NCI-H460 (cell line): Measurements from ENCODE around the gene UVSSA. TPM values are rescaled to one million over a fixed set of nuclear protein-coding genes. Genes with fewer than 3 reads are reported as not detected.
A peak's percentile ranks its signal among the peaks of the same experiment; 100 is the strongest.

ENCODE experiments used
- DNase-seq: peaks from one replicate; pipeline ENCODE4 v3.0.0-alpha.2; 2016; ENCODE audit warnings: low read depth; ENCODE audit errors: extremely low read depth
- total RNA-seq: library from RNA; depleted of rRNA; stranded (reverse); fragments of >200 nt; shearing (Covaris generic); gene quantifications from 2 replicates; pipeline ENCODE4 v1.2.3, GENCODE V29; 2014

The UVSSA gene
- total RNA-seq, 1 experiment from 2014 or later = 7.7 TPM

GRCh38 chr4:1348014-1348513 lies 1.1 kb downstream of the UVSSA start:
- no peak for DNase-seq

- no peak for DNase-seq
These were observed 1.7 kb downstream of the UVSSA start for GRCh38 chr4:1348746-1349145.

GRCh38 chr4:1349359-1350168 lies 2.6 kb downstream of the UVSSA start:
- no peak for DNase-seq

DNA sequence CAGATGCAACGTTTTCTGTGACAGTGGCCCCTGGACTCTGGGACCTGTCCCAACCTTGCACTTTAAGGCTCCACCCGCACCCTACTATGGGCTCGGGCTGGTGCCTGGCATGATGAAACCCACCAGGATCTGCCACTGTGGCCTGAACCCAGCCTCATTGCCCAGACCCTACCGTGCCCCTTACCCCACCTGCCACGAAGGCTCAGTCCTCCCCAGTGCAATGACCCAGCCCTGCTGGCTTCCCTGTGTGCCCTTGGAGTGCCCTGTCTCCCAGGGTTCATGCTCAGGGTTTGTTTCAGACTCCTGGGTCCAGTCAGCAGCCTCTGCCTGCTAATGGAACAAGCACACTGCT lies 3.1 kb downstream of the UVSSA start:
- no peak for DNase-seq

GRCh38 chr4:1351854-1352566 lies 5.0 kb downstream of the UVSSA start:
- DNase-seq = peak; percentile 70

- no peak for DNase-seq
These were observed 5.5 kb downstream of the UVSSA start for GRCh38 chr4:1352567-1352900.

DNA sequence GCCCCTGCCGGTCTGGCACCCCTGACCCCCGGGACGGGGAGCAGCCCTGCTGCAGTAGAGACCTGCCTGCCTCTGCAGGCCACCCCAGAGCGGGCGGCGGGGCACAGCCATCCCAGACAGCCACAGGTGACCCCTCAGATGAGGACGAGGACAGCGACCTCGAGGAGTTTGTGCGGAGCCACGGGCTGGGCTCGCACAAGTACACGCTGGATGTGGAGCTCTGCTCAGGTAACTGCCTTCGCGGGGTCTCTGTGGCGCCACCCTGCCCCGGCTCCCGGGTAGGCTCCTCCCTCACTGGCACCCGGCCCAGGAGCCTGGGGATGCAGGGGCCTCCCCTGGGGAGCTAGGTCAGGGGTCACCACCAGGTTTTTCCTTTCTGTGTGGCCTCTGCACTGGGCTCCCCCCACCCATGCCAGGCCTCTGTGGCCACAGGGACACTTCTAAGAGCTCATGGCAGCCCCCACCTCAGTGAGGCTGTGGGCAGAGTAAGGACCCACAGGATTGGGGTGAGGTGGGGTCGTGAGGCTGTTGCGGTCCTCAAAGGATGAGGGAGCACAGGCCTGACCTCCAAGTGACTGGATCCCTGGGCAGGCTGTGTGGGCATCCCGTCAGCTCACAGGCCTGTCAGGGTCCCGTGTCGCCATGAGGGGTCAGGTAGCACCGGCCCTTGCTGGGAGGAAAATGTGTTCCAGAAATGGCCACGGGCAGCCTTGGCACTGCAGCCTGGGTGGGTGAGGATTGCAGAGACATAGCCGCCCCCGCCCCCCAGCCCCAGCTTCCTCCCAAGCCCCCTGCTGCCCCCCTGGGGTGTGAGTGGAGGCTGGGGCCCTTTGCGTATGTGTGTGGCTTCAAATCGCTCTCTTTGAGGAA lies 6.4 kb downstream of the UVSSA start:
- no peak for DNase-seq

GRCh38 chr4:1354136-1354982 lies 7.4 kb downstream of the UVSSA start:
- no peak for DNase-seq

- DNase-seq = no peak
These were observed 7.9 kb downstream of the UVSSA start for GRCh38 chr4:1354983-1355275.

DNA sequence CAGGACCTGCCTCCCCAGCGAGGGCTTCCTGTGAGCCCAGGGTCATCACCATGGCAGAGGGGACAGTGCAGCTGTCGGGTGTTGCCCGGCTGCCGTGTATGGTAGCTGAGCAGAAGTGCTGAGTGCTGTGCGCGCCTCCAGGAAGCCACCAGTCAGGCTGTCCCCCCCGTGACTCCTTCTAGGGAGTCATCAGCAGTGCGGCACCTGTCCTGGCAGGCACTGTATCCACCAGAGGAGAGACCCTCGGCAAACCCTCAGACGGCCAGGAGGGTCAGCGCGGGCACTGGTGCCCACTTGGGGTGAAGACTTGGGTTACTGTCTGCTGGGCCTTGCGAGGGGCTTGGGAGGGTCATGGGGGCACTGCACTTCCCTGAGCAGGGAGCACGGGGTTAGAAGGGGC lies 8.4 kb downstream of the UVSSA start:
- no peak for DNase-seq

DNA sequence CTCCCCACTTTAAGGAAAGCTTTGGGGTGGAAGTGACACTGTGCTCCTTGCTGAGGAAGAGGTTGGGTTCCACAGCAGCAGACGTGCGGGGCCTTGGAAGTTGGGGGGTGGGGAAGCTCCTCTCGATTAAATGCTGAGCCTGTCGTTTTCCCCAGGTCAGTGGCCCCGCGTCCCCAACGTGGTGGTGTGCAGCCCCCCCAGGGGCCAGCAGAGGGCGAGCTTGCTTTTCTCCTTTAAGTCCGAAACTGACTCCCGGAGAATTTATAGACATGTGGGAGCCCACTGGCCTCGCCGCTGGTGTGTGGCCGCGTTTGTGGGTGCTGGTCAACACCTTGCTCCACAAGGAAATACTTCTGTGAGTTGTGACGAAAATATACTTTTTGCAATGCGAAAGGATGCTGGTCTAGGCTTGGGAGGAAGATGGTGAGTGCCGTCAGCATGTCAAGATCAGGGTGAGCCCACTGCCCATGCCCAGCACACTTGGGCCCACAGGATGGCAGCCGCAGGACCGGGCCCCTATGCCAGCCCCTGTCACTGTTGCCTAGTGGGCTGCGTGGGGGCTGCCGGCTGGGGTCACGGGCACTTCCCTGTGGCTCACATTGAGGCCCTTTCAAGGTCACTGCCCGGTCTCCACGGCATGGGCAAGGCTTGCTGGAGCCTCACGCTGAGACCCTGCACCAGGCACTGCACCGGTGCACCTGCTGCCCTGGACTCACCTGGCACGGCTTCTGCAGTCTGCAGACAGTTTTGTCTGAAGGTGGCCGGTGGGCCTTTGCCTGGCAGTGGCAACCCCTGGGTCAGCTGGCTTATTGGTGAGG lies 9.4 kb downstream of the UVSSA start:
- DNase-seq = peak; percentile 49

DNA sequence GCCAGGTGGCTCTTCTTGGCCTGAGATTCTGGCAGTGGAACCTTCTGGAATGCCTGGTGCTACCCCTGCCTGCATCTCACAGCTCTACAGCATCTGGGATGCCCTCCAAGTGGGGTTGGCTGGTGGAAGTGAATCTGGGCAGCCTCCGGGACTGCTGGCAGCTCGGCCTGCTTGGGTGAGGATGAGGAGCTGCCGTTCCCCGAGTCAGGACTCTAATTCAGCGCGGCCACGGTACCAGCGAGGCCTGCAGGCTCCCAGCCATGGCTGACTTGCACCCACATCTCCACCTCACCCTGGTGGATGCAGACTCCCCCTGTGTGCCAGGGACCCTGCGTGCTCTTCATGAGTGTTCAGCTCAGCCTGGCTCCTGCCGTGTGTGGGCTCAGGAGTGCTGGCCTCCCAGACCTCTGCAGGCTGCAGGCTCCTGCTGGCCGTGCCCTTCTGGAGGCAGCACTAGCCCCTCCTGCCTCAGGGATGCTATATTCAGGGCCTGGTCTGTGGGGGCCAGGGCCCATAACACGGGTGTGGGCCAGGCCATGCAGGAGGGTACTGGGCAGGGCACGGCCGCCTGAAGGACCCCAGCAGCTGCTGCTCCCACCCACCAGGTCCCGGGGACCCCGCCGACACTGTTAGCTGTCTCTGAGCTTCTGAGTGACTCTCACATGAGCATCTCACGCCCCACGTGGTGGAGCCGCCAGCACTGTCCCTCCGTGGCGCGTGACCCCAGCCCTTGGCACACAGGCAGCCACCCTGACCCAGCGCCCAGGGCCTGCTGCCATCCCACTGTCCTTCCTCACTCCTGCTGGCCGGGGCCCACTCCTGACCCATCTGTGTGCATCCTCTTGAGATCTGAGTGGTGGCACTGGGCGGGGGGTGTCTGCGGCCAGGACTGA lies 10.6 kb downstream of the UVSSA start:
- DNase-seq = no peak

DNA sequence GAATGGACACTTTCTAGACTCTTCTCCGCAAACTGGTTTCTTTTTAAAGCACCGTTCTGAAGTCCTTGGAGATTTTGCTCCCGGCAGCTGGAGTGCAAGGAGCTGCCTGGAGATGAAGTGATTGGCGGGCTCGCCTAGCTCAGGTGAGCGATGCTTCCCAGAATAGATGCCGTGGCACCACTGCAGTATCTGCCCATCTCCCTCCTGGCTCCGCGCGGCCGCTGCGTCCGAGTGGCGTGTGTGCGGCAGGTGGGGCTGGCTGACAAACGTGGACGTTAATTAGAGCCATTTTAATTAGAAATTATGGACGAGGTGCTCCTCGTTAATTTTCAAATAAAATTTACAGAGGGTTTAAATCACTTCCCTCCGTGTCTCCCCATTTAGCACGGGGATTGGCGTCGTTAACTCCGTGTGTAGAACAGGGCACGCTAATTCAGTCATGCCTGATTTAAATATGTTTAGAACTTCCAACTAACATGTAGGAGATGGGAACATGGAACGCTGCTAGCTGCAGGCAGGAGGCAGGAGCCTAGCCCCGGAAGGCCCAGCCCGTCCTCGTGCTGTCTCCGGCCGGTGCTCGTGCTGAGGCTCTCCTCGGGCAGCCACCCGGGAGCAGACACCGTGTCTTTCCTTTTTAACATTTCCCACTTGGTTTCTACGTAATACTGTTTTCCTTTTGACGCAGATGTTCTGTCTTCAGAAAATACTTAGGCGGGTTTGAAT lies 11.6 kb downstream of the UVSSA start:
- DNase-seq = no peak

DNA sequence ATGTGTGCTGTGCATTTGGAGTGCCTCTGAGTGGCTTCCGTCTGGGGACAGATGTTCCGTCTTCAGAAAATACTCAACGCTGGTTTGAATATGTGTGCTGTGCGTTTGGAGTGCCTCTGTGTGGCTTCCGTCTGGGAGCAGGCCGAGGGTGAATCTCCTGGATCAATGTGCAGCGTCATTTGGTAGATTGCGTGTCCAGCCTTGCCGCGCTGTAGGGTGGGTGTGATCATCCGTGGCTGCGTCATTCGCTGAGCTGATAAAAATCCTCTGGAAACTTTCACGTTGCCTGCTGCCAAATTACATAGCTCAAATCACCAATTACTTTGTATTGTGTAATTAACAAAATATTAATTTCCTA lies 12.1 kb downstream of the UVSSA start:
- no peak for DNase-seq

DNA sequence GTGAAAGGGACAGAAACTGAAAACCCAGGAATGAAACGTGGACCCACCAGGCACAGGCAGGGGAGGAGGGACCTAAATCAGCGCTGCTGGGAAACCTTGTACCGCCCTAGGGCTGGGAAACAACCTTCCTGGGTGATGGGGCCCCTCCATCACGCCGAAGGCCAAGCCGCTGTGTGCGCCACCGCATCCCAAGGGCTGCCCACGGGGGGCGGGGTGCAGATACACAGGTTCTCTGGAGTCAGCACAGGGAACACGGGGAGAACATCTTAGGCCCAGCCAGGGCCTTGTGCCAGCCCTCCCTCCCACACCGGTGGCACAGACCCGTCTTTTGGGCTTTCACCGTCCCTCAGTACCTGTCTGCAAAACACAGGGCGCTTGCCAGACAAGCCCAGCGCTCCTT lies 13.0 kb downstream of the UVSSA start:
- DNase-seq = no peak

GRCh38 chr4:1360423-1361283 lies 13.6 kb downstream of the UVSSA start:
- no peak for DNase-seq

GRCh38 chr4:1361431-1361830 lies 14.4 kb downstream of the UVSSA start:
- DNase-seq = no peak
